HL-60 (cell line): ENCODE results near the gene RPS19BP1.

ENCODE experiments used
- CTCF ChIP-seq: IDR thresholded peaks from one replicate; pipeline ENCODE4 v1.5.1; 2011; ENCODE audit warnings: low read length, control low read depth, inconsistent platforms; ENCODE audit not compliant: insufficient read depth
- GABPA ChIP-seq: IDR thresholded peaks from 2 replicates; pipeline ENCODE4 v1.6.1; 2012; ENCODE audit warnings: low read depth
- POLR2AphosphoS5 ChIP-seq: IDR thresholded peaks from 2 replicates; pipeline ENCODE4 v1.6.1; 2012; ENCODE audit warnings: low read depth
- REST ChIP-seq: IDR thresholded peaks from 2 replicates; pipeline ENCODE4 v1.6.1; 2012; ENCODE audit warnings: low read depth; ENCODE audit not compliant: insufficient replicate concordance

GRCh38 chr22:39571538-39571937 lies 39.0 kb upstream of the RPS19BP1 start:
- no peak for TF ChIP-seq CTCF
- no peak for TF ChIP-seq GABPA
- TF ChIP-seq POLR2AphosphoS5, result no peak
- no peak for TF ChIP-seq REST
